Epidermal melanocyte (primary cell): Measurements from ENCODE around the gene ILKAP.

Experiments
- DNase-seq: peaks from one replicate; pipeline ENCODE4 v3.0.0; 2011; ENCODE audit warnings: low spot score; ENCODE audit not compliant: insufficient read length

The ILKAP gene

GRCh38 chr2:238124488-238125126 is 78.9 kb downstream of the ILKAP start:
- no peak for DNase-seq

GRCh38 chr2:238123991-238124470 is 79.5 kb downstream of the ILKAP start:
- DNase-seq = no peak

- no peak for DNase-seq
Measured at GRCh38 chr2:238123218-238123971, 80.1 kb downstream of the ILKAP start.

GRCh38 chr2:238122287-238123217 is 80.9 kb downstream of the ILKAP start:
- DNase-seq = no peak

- DNase-seq = no peak
Measured at GRCh38 chr2:238121511-238122286, 81.8 kb downstream of the ILKAP start.

- no peak for DNase-seq
Measured at GRCh38 chr2:238120463-238121298, 82.8 kb downstream of the ILKAP start.
